ENCODE results near the gene METAP1D.

METAP1D gene

DNA sequence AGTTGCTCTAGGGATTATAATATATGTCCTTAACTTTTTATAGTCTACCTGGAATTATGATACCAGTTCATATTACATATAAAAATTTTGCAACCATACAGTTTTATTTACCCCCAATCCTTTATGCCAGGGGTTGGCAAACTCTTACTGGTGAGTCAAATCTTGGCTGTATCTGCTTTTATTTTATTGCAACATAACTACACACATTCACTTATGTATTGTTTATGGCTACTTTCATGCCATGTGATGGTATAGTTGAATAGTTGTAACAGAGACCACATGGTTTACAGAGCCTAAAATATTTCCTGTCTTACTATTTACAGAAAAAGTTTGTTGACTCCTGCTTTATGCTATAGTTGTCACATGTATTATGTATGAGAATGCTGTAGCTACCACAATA, 128.7 kb downstream of the METAP1D start:
- no peak overlapping the region for H3K4me3 ChIP-seq
- TF ChIP-seq EZH2 (IDR thresholded peaks at IDR 0.05) (no peak), POLR2AphosphoS5 (IDR thresholded peaks at IDR 0.05; ENCODE audit: borderline replicate concordance, low read depth, low read length) (no peak), FOXP2 (optimal IDR thresholded peaks at IDR 0.05; ENCODE audit: control extremely low read depth, extremely low read length, insufficient read depth) (no peak)
- DNase-seq (ENCODE audit: low read depth, low spot score), result no peak
- no peaks in the 10 kb centered on the region for H3K36me3 ChIP-seq (ENCODE audit: insufficient read depth, low read length)
- no peak overlapping the region for H3K9ac ChIP-seq (ENCODE audit: insufficient read length)
- no peaks in the 10 kb centered on the region for H3K9me3 ChIP-seq (ENCODE audit: low read depth, low read length)
- H3K27ac ChIP-seq, result no peak overlapping the region

DNA sequence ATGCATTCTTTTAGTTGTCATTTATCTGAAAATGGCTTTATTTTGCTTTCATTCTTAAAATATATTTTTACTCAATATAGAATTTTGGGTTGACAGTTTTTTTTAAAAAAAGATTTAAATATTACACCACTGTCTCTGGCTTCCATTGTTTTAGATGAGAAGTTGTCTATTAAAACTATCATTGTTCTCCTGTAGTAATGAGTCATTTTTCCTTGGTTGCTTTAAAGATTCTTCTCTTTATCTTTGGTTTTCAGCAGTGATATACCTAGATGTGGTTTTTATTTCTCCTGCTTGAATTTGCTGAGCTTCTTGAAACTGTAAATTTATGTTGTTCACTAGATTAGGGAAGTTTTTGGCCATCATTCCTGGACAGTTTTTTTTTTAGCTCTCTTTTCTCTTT, 129.7 kb downstream of the METAP1D start:
- Histone ChIP-seq H3K9me3 (ENCODE audit: low read depth, low read length) (no peaks in the 10 kb centered on the region), H3K36me3 (ENCODE audit: insufficient read depth, low read length) (no peaks in the 10 kb centered on the region), H3K27ac (no peak overlapping the region), H3K9ac (ENCODE audit: insufficient read length) (no peak overlapping the region), H3K4me3 (no peak overlapping the region)
- no peak for DNase-seq (ENCODE audit: low read depth, low spot score)
- TF ChIP-seq FOXP2 (optimal IDR thresholded peaks at IDR 0.05; ENCODE audit: control extremely low read depth, extremely low read length, insufficient read depth), result no peak
- no peak for TF ChIP-seq EZH2 (IDR thresholded peaks at IDR 0.05)
- no peak for TF ChIP-seq POLR2AphosphoS5 (IDR thresholded peaks at IDR 0.05; ENCODE audit: borderline replicate concordance, low read depth, low read length)

All from SK-N-MC (cell line).